Measurements from ENCODE around the gene UBE2H.
"Not testable (repeated sequence)": the region's sequence is repeated elsewhere in the genome, so short reads cannot be mapped to it uniquely, and the experiment has no call there.

Gene UBE2H

DNA sequence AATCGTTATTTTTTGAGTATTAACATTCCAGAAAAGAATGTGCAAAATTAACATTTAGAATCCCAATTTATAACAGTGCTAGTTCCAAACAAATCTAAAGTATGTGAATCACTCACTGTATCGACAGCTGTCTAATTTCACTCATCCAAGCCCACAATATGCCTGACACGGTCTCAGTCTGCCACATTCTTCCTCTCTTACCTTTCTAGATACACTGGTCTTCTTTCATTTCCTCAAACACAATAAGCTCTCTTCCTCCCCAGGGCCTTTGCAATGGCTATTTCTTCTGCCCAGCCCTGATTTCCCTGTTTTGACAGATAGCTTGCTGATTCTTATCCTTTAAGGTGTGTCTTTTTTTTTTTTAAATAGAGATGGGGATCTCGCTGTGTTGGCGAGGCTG, 48.8 kb downstream of the UBE2H start:
- DNase-seq (ENCODE audit: extremely low spot score): no peak
- TF ChIP-seq ZNF384 (IDR thresholded peaks at IDR 0.05) (no peak), NFRKB (IDR thresholded peaks at IDR 0.05) (no peak), ELF4 (IDR thresholded peaks at IDR 0.05) (no peak), FOXA1 (IDR thresholded peaks at IDR 0.05) (no peak), SUZ12 (IDR thresholded peaks at IDR 0.05) (no peak), FOXM1 (IDR thresholded peaks at IDR 0.05; ENCODE audit: borderline replicate concordance) (no peak), FOXK2 (IDR thresholded peaks at IDR 0.05) (no peak), LEF1 (IDR thresholded peaks at IDR 0.05; ENCODE audit: borderline replicate concordance) (no peak), ARNT (IDR thresholded peaks at IDR 0.05) (no peak), CTBP1 (IDR thresholded peaks at IDR 0.05; ENCODE audit: borderline replicate concordance) (no peak), BHLHE40 (IDR thresholded peaks at IDR 0.05; ENCODE audit: borderline replicate concordance) (no peak), TARDBP (IDR thresholded peaks at IDR 0.05) (no peak), SP1 (IDR thresholded peaks at IDR 0.05) (no peak), L3MBTL2 (conservative IDR thresholded peaks at IDR 0.05) (no peak), HDGF (IDR thresholded peaks at IDR 0.05; ENCODE audit: borderline replicate concordance) (no peak)
- TF ChIP-seq, protein P1, sequence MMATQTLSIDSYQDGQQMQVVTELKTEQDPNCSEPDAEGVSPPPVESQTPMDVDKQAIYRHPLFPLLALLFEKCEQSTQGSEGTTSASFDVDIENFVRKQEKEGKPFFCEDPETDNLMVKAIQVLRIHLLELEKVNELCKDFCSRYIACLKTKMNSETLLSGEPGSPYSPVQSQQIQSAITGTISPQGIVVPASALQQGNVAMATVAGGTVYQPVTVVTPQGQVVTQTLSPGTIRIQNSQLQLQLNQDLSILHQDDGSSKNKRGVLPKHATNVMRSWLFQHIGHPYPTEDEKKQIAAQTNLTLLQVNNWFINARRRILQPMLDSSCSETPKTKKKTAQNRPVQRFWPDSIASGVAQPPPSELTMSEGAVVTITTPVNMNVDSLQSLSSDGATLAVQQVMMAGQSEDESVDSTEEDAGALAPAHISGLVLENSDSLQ (IDR thresholded peaks at IDR 0.05): no peak
- ChIA-PET POLR2A (no interaction called here), CTCF (no interaction called here)

DNA sequence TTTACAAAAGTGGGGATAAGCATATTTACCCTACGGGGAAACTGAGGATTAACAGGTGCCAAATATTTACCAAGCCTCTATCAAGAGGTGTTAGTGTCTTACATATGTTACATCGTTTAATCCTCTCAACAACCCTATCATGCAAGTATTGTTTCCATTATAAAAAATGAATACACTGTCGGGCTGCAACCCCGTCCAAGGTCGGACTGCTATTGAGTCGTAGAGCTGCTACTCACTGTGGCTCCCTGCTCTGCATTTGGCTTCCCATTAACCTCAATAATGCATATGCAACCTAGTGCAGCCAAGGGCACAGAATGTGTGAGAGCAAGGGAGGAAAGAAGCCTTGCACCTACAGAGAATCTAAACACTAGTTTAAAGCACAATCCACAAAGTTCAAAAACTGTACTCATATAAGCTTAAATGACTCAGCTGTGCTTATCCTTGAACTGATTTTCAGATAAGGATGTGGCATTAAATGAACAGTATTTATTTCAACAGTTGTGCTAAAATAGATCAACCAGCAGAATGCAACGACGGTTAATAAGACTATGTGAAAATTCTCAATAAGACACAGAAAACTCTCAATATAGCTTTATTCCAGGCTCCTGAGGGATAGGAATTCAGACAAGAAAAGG, 49.9 kb downstream of the UBE2H start:
- CTCF ChIA-PET: no interaction called here

DNA sequence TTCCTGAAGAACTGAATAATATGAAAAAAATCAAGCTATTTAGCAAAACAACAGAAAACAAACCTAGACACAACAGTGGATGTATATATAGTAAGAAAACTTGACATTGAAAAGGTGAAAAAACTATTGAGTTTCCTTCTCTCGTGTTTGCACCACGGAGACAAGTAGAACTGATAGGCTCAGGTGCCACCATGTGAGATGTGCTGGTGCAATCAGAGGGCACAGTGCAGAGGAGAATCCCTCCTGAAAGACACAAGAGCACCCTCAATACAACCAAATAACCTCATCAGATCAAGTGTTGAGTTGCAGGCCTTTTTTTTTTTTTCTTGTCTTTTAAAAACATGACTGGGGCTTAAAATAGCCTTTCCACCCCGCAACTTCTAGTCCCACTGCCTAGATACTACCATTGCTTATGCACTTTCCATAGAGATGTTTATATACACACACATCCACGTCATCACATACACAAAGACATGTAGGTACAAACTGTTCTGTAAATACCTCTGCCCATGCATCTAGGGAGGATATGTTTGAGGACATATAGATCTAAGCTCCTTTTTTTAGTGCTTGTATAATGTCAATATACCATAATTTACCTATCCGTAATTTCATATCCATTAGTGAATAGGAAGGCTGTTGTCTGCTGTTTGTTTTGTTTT, 54.1 kb downstream of the UBE2H start:
- POLR2A ChIA-PET: no interaction called here
- TF ChIP-seq LEF1 (IDR thresholded peaks at IDR 0.05; ENCODE audit: borderline replicate concordance): no peak
- TF ChIP-seq ZNF384 (IDR thresholded peaks at IDR 0.05): no peak
- no peak for TF ChIP-seq FOXA1 (IDR thresholded peaks at IDR 0.05)
- TF ChIP-seq L3MBTL2 (conservative IDR thresholded peaks at IDR 0.05): no peak
- no peak for TF ChIP-seq ARNT (IDR thresholded peaks at IDR 0.05)
- TF ChIP-seq, protein P1 (IDR thresholded peaks at IDR 0.05): no peak
- TF ChIP-seq HDGF (IDR thresholded peaks at IDR 0.05; ENCODE audit: borderline replicate concordance): no peak
- TF ChIP-seq FOXM1 (IDR thresholded peaks at IDR 0.05; ENCODE audit: borderline replicate concordance): no peak
- no peak for TF ChIP-seq BHLHE40 (IDR thresholded peaks at IDR 0.05; ENCODE audit: borderline replicate concordance)
- DNase-seq (ENCODE audit: extremely low spot score): no peak
- CTCF ChIA-PET: interaction anchor here (0.7 kb wide), 1 partner anchor 11 kb away, joined by 5 read pairs; no protein-coding TSS in a partner anchor

More for the DNA sequence above, 49.9 kb downstream of the UBE2H start:
- POLR2A ChIA-PET: no interaction called here
- DNase-seq (ENCODE audit: extremely low spot score): no peak
- TF ChIP-seq LEF1 (IDR thresholded peaks at IDR 0.05; ENCODE audit: borderline replicate concordance): no peak

DNA sequence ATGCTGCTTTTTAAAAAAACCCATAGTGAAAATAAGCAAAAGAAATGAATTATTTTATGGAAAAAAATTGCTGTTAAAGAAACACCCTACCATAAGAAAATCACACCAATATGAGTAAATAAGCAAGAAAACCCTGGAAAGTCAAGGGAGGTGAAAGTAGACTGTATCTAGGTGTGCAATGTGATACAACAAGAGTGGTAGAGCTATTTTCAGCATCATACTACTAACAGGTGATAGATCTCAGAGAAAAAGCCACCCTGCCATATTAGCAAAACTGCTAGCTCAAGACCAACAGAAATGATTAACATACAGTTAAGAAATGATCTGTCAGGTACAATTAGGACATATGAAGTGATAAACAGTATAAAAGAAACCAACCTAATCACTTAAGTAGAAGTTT, 54.8 kb downstream of the UBE2H start:
- TF ChIP-seq ZNF384 (IDR thresholded peaks at IDR 0.05) (no peak), TARDBP (IDR thresholded peaks at IDR 0.05) (no peak), FOXM1 (IDR thresholded peaks at IDR 0.05; ENCODE audit: borderline replicate concordance) (no peak), FOXK2 (IDR thresholded peaks at IDR 0.05) (no peak), NFRKB (IDR thresholded peaks at IDR 0.05) (no peak), ELF4 (IDR thresholded peaks at IDR 0.05) (no peak), SP1 (IDR thresholded peaks at IDR 0.05) (no peak), ARNT (IDR thresholded peaks at IDR 0.05) (no peak), BHLHE40 (IDR thresholded peaks at IDR 0.05; ENCODE audit: borderline replicate concordance) (no peak), L3MBTL2 (conservative IDR thresholded peaks at IDR 0.05) (no peak), SUZ12 (IDR thresholded peaks at IDR 0.05) (no peak), LEF1 (IDR thresholded peaks at IDR 0.05; ENCODE audit: borderline replicate concordance) (no peak), HDGF (IDR thresholded peaks at IDR 0.05; ENCODE audit: borderline replicate concordance) (no peak), CTBP1 (IDR thresholded peaks at IDR 0.05; ENCODE audit: borderline replicate concordance) (no peak), FOXA1 (IDR thresholded peaks at IDR 0.05) (no peak)
- TF ChIP-seq, protein P1 (IDR thresholded peaks at IDR 0.05): no peak
- DNase-seq (ENCODE audit: extremely low spot score): no peak
- ChIA-PET CTCF (no interaction called here), POLR2A (no interaction called here)

DNA sequence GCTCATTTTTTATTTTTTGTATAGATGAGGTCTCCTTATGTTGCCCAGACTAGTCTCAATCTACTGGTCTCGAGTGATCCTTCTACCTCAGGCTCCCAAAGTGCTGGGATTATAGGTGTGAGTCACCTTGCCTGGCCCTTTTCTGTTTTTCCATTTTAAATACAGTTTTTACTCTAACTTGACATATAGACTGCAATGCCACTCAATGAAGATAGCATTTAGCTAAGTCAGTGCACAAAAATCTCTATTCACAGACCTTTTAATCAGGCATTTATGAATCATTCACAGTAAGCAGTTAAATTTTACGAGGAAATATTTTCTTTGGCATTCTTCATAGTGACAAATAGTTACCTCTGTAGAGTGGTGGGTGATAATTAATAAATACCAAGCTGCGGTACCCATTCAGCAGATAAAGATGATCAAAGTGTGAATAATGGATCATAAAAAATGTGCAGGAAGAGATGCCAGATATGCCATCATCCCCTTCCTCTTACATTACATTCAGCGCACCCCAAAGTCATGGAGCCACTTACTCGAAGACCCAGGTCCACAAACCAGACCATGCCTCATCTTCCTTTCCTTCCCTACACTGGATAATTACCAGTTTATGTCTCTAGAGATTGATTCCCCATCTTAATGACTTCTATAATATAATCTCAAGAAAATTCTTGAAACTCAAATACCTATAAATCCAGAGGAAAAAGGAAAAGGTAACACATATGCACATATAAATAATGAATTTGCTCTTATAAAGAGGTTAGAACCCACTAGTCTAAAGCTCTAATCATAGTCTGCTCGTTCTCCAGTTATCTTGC, 56.0 kb downstream of the UBE2H start:
- DNase-seq (ENCODE audit: extremely low spot score): no peak
- ChIA-PET CTCF (no interaction called here), POLR2A (no interaction called here)
- no peak for TF ChIP-seq HDGF (IDR thresholded peaks at IDR 0.05; ENCODE audit: borderline replicate concordance)
- no peak for TF ChIP-seq FOXM1 (IDR thresholded peaks at IDR 0.05; ENCODE audit: borderline replicate concordance)
- no peak for TF ChIP-seq CTBP1 (IDR thresholded peaks at IDR 0.05; ENCODE audit: borderline replicate concordance)
- TF ChIP-seq TARDBP (IDR thresholded peaks at IDR 0.05): no peak
- TF ChIP-seq ZNF384 (IDR thresholded peaks at IDR 0.05): no peak
- TF ChIP-seq BHLHE40 (IDR thresholded peaks at IDR 0.05; ENCODE audit: borderline replicate concordance): no peak
- no peak for TF ChIP-seq SUZ12 (IDR thresholded peaks at IDR 0.05)
- TF ChIP-seq NFRKB (IDR thresholded peaks at IDR 0.05): no peak
- TF ChIP-seq L3MBTL2 (conservative IDR thresholded peaks at IDR 0.05): no peak
- TF ChIP-seq ELF4 (IDR thresholded peaks at IDR 0.05): no peak
- no peak for TF ChIP-seq ARNT (IDR thresholded peaks at IDR 0.05)
- no peak for TF ChIP-seq LEF1 (IDR thresholded peaks at IDR 0.05; ENCODE audit: borderline replicate concordance)
- TF ChIP-seq FOXK2 (IDR thresholded peaks at IDR 0.05): no peak
- no peak for TF ChIP-seq SP1 (IDR thresholded peaks at IDR 0.05)
- no peak for TF ChIP-seq FOXA1 (IDR thresholded peaks at IDR 0.05)
- TF ChIP-seq, protein P1 (IDR thresholded peaks at IDR 0.05): no peak

DNA sequence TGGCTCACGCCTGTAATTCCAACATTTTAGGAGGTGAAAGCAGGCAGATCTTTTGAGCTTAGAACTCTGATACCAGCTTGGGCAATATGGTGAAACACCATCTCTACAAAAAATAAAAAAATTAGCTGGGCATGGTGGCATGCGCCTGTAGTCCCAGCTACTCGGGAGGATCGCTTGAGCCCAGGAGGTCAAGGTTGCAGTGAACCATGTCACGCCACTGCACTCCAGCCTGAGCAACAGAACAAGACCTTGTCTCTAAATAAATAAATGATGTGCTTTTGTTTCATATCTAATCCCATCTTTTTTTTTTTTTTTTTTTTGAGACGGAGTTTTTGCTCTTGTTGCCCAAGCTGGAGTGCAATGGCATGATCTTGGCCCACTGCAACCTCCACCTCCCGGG, 58.6 kb downstream of the UBE2H start:
- CTCF ChIA-PET: interaction anchor here (0.7 kb wide), 1 partner anchor 38 kb away, joined by 3 read pairs; no protein-coding TSS in a partner anchor
- POLR2A ChIA-PET; DNase-seq (ENCODE audit: extremely low spot score): not testable (repeated sequence)
